NB4 (cell line): ENCODE data around the gene NDUFAF8.

Source experiments
- POLR2A ChIP-seq: IDR thresholded peaks from 2 replicates; pipeline ENCODE4 v1.6.1; 2011; ENCODE audit warnings: mild to moderate bottlenecking; ENCODE audit not compliant: insufficient read length; ENCODE audit errors: extremely low read depth
- TF ChIP-seq, protein P1 (sequence below): IDR thresholded peaks from one replicate; pipeline ENCODE4 v1.5.1; 2012; ENCODE audit warnings: low read depth, low read length
- TF ChIP-seq, protein P2 (sequence below): IDR thresholded peaks from 2 replicates; pipeline ENCODE4 v1.6.1; 2011; ENCODE audit warnings: low read depth, low read length

DNA sequence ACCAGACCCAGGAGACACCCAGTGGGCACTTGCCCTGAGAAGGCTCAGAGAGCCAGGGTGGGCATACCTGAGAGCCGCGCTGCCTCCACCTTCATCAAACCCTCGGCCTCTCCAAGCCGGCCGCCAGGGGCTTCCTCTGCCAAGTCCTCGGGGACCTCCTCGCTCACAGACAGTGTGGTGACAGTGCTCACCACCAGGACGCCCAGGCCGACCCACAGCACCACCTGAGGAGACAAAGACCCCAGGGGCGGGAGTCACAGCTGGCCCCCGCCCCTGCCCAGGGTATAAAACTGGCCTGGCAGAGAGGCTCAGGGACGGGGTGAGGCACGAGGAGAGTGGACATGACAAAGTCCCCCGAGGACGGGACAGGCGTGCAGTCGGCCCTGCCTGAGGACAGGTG, 21.1 kb downstream of the NDUFAF8 start:
- no peak for TF ChIP-seq POLR2A
- TF ChIP-seq, protein P1, sequence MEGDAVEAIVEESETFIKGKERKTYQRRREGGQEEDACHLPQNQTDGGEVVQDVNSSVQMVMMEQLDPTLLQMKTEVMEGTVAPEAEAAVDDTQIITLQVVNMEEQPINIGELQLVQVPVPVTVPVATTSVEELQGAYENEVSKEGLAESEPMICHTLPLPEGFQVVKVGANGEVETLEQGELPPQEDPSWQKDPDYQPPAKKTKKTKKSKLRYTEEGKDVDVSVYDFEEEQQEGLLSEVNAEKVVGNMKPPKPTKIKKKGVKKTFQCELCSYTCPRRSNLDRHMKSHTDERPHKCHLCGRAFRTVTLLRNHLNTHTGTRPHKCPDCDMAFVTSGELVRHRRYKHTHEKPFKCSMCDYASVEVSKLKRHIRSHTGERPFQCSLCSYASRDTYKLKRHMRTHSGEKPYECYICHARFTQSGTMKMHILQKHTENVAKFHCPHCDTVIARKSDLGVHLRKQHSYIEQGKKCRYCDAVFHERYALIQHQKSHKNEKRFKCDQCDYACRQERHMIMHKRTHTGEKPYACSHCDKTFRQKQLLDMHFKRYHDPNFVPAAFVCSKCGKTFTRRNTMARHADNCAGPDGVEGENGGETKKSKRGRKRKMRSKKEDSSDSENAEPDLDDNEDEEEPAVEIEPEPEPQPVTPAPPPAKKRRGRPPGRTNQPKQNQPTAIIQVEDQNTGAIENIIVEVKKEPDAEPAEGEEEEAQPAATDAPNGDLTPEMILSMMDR: no peak
- TF ChIP-seq, protein P2, sequence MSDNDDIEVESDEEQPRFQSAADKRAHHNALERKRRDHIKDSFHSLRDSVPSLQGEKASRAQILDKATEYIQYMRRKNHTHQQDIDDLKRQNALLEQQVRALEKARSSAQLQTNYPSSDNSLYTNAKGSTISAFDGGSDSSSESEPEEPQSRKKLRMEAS: no peak
